Amniotic epithelial cell (primary cell): ENCODE results near the gene ISLR.

Experiments used
- DNase-seq: peaks from one replicate; pipeline ENCODE4 v3.0.0-alpha.2; 2010; ENCODE audit warnings: low read depth

Gene ISLR

GRCh38 chr15:74172701-74173379 is 670 bp upstream of the ISLR start:
- DNase-seq, result peak; percentile 35

- no peak for DNase-seq
Observed at GRCh38 chr15:74174219-74174957, 878 bp downstream of the ISLR start.

GRCh38 chr15:74174958-74175253 is 1.4 kb downstream of the ISLR start:
- DNase-seq, result no peak

- DNase-seq, result no peak
Observed at GRCh38 chr15:74175271-74176191, 2.0 kb downstream of the ISLR start.

GRCh38 chr15:74176262-74177214 is 3.0 kb downstream of the ISLR start:
- no peak for DNase-seq

- no peak for DNase-seq
Observed at GRCh38 chr15:74178326-74179100, 5.0 kb downstream of the ISLR start.

- peak; percentile 94 for DNase-seq
Observed at GRCh38 chr15:74179101-74179841, 5.8 kb downstream of the ISLR start.

GRCh38 chr15:74179983-74180880 is 6.7 kb downstream of the ISLR start:
- DNase-seq, result no peak

- DNase-seq, result no peak
Observed at GRCh38 chr15:74180881-74181602, 7.5 kb downstream of the ISLR start.

GRCh38 chr15:74182131-74182530 is 8.6 kb downstream of the ISLR start:
- DNase-seq, result no peak

GRCh38 chr15:74184582-74185091 is 11.1 kb downstream of the ISLR start:
- no peak for DNase-seq

GRCh38 chr15:74185710-74186348 is 12.3 kb downstream of the ISLR start:
- DNase-seq, result no peak

- no peak for DNase-seq
Observed at GRCh38 chr15:74188216-74188615, 14.7 kb downstream of the ISLR start.

- DNase-seq, result no peak
Observed at GRCh38 chr15:74191798-74192197, 18.3 kb downstream of the ISLR start.

GRCh38 chr15:74192751-74193150 is 19.2 kb downstream of the ISLR start:
- DNase-seq, result no peak

- DNase-seq, result peak; percentile 97
Observed at GRCh38 chr15:74193299-74193718, 19.8 kb downstream of the ISLR start.

- DNase-seq, result no peak
Observed at GRCh38 chr15:74193905-74194304, 20.4 kb downstream of the ISLR start.
